ENCODE data around the gene MPEG1. TPM values are rescaled to one million over a fixed set of nuclear protein-coding genes. Genes with fewer than 3 reads are reported as not detected.
A peak's percentile ranks its signal among the peaks of the same experiment; 100 is the strongest.

Gene MPEG1
- total RNA-seq, 1 donor from 2014 or later: not detected

DNA sequence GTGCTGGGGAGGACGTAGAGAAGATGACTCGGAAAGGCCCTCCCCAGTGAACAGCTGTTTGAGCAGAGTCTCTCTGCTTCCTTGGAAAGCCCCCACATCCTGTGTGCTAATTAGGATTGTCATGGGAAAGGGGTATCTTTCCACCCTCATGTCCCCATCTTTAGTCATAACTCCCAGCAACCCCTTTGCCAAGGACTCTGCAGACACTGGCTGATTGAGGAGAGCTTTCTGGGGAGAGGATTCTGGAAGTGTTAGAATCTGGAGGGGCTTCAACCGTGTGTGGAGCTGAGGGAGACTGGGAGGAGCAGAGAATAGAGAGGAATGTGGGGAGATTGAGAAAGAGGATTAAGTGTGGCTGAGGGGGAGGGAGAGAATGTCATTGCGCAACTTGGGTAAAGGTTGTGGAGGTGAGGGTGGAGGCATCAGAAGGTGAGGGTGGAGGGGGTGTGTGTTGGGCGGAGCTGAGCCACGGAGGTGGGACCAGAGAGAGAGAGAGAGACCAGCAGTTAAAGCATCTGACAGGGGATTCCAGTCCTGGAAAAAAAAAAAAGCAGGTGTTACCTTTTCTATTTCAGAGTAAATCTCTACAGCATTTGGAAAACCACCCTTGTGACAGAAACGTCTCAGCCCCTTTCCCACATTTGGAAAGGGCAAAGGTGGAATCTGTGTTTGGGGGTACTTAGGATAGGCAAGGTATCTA is 38.6 kb downstream of the MPEG1 start:
- Histone ChIP-seq H3K4me3 (ENCODE audit: low read depth, low read length) (peak overlapping the region; percentile 66), H3K36me3 (ENCODE audit: control insufficient read depth, insufficient read depth, low read length) (peaks cover 6% of the 10 kb centered on the region), H3K27me3 (ENCODE audit: control insufficient read depth, insufficient read depth, low read length) (no peaks in the 10 kb centered on the region)
- DNase-seq (ENCODE audit: low read depth): peak; percentile 86
- FAIRE-seq: no peak
- TF ChIP-seq, protein P1, sequence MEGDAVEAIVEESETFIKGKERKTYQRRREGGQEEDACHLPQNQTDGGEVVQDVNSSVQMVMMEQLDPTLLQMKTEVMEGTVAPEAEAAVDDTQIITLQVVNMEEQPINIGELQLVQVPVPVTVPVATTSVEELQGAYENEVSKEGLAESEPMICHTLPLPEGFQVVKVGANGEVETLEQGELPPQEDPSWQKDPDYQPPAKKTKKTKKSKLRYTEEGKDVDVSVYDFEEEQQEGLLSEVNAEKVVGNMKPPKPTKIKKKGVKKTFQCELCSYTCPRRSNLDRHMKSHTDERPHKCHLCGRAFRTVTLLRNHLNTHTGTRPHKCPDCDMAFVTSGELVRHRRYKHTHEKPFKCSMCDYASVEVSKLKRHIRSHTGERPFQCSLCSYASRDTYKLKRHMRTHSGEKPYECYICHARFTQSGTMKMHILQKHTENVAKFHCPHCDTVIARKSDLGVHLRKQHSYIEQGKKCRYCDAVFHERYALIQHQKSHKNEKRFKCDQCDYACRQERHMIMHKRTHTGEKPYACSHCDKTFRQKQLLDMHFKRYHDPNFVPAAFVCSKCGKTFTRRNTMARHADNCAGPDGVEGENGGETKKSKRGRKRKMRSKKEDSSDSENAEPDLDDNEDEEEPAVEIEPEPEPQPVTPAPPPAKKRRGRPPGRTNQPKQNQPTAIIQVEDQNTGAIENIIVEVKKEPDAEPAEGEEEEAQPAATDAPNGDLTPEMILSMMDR (IDR thresholded peaks at IDR 0.05; ENCODE audit: insufficient read depth, low read length, severe bottlenecking): no peak

DNA sequence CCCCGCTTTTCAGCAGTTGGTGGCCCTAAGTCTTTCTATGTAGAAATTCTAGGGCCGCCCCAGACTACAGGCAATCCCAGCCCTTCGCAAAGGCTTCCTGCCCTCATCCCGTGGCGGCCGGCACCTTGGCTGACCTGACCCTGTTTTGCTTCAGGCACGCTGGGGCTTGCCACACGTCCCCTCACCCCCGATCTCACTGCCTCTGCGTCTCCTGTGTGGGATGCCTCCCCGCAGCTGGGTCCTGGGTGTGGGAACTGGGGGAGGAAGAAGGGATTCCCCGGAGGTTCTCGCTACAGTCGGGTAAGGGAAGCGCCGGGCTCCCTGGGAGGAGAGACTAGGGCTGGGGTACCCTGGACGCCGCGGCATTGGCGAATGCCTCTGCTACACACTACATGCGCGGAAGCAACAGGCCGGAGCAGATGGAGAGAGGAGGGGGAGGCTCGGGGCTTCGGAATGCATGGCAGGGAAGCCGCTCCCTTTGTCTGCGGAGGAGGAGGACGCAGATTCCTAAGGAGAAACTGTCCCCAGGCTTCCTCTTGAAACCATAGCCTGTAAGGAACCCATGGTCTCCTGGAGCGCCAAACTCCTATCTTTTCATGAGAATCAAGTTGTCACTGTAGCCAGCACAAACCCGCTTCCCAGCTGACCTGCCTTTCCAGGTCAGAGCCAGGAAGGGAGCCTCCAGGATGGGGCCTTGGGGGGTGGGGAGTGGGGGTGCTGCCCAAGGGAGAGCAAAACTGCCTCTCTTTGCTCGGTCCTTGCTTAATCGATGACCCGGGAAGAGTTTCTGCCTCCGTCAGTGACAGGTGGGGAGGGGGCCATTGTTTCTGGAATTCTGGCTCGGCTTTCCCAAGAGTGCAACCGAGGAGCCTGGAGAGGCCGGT is 39.4 kb downstream of the MPEG1 start:
- Histone ChIP-seq H3K36me3 (ENCODE audit: control insufficient read depth, insufficient read depth, low read length) (peaks cover 6% of the 10 kb centered on the region), H3K4me3 (ENCODE audit: low read depth, low read length) (peak overlapping the region; percentile 66), H3K27me3 (ENCODE audit: control insufficient read depth, insufficient read depth, low read length) (no peaks in the 10 kb centered on the region)
- TF ChIP-seq, protein P1 (IDR thresholded peaks at IDR 0.05; ENCODE audit: insufficient read depth, low read length, severe bottlenecking): no peak
- DNase-seq (ENCODE audit: low read depth) (peak; percentile 35), FAIRE-seq (no peak)

DNA sequence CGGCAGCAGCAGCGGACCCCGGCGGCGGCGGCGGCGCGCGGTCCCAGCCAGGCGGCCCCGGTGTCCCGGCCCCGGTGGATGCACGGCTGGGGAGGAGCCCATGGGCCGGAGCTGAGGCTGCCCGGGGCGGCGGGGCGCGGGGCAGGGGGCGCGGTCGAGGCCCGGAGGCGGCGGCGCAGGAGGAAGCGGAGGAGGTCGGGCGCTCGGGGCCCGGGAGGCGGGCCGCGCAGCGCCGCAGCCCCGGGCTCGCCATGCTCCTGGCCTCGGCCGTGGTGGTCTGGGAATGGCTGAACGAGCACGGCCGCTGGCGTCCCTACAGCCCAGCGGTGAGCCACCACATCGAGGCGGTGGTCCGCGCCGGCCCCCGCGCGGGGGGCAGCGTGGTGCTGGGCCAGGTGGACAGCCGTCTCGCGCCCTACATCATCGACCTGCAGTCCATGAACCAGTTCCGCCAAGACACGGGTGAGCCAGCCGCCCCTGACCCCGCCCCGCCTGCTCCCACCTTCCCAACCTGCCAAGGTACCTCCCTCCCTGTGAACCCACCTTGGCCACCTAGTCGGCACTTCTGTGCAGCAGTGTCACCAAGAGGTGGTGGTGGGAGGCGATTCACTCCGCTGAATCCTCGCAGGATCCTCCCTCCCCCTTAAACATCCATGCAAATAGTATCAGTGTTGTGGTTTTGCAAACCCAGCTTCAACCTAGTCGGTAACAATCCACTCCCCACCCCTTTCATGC is 40.2 kb downstream of the MPEG1 start:
- TF ChIP-seq, protein P1 (IDR thresholded peaks at IDR 0.05; ENCODE audit: insufficient read depth, low read length, severe bottlenecking): no peak
- DNase-seq (ENCODE audit: low read depth) (no peak), FAIRE-seq (no peak)
- H3K27me3 ChIP-seq (ENCODE audit: control insufficient read depth, insufficient read depth, low read length): no peaks in the 10 kb centered on the region
- H3K4me3 ChIP-seq (ENCODE audit: low read depth, low read length): peak overlapping the region; percentile 66
- H3K36me3 ChIP-seq (ENCODE audit: control insufficient read depth, insufficient read depth, low read length): peaks cover 5% of the 10 kb centered on the region

DNA sequence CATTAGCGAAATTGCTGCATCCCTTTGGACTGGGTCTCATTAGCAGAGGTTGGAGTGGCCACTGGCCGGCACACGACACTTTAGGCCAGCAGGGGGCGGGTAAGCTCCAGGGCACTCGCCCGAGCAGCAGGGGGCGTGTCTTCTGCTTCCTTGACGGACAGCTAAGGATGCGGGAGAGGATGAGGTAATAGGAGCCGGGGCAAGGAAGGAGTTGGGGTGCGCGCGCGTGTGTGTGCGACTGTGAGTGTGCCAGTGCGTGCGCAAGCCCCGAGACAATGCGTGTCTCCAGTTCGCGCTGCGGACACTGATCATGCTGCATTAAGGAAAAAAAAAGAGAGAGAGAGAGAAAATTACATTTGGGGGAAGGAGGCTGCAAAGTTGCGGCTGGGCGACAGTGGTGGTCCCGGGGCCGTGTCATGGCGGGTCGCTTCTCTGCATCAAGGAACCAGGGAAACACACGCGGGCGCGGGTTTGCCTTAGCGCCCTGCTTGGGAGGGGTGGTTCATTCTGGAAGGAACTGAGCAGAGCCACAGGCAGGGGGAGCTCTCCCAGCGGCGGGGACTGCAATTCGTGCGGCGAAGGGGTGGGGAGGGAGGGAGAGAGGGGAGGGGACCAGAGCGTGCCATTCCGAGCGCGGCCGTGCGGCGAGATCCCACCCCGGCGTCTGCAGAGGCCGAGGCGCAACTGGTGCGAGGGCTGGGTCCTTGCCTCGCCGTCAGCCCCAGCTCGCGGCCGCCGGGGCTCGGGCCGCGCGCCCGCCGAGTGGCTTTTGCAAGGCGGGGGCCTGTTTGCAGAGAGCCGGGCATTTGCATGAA is 41.0 kb downstream of the MPEG1 start, which contains the start of gene DTX4:
DTX4 (plus strand) TSS at position 625 of the 815 bp plus-strand sequence. CDS start 464 bp downstream, outside the sequence.
- H3K4me3 ChIP-seq (ENCODE audit: low read depth, low read length): peak within 1 kb of the TSS; percentile 66
- DNase-seq (ENCODE audit: low read depth) (peak; percentile 80), FAIRE-seq (no peak)
- H3K27me3 ChIP-seq (ENCODE audit: control insufficient read depth, insufficient read depth, low read length): no peaks in the 10 kb centered on the region
- TF ChIP-seq, protein P1 (IDR thresholded peaks at IDR 0.05; ENCODE audit: insufficient read depth, low read length, severe bottlenecking): peak; percentile 92
- peaks cover 5% of the 10 kb centered on the region for H3K36me3 ChIP-seq (ENCODE audit: control insufficient read depth, insufficient read depth, low read length)

DNA sequence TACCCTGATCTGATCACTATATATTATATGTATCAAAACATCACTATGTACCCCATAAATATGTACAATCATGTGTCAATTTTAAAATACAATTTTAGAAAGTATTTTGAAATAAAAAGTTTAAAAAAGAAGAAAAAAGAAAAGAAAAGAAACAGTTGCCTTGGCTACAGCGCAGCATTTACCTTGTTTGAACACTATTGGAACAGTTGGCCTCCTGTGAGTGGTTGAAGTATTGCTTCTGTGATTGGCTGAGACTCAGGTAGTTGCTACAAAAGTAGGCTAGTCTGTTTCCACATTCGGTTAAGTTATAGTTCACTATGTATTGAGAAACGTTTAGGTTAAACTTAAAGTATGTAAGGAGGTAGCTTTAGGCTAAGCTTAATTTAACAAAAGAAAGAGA is 48.7 kb downstream of the MPEG1 start:
- no peak for FAIRE-seq
- Histone ChIP-seq H3K4me3 (ENCODE audit: low read depth, low read length) (no peak overlapping the region), H3K36me3 (ENCODE audit: control insufficient read depth, insufficient read depth, low read length) (no peaks in the 10 kb centered on the region)

More for the DNA sequence above, 48.7 kb downstream of the MPEG1 start:
- no peak for DNase-seq (ENCODE audit: low read depth)
- TF ChIP-seq, protein P1 (IDR thresholded peaks at IDR 0.05; ENCODE audit: insufficient read depth, low read length, severe bottlenecking): no peak
- no peaks in the 10 kb centered on the region for H3K27me3 ChIP-seq (ENCODE audit: control insufficient read depth, insufficient read depth, low read length)

Measured in bronchial epithelial cell (primary cell).